Urinary bladder (tissue), 4 donors: ENCODE measurements around the gene PIGT. TPM values are rescaled to one million over a fixed set of nuclear protein-coding genes. Genes with fewer than 3 reads are reported as not detected.

ENCODE experiments used
- DNase-seq: peaks from one replicate; pipeline ENCODE4 v3.0.0-alpha.2; 2015; ENCODE audit errors: extremely low spot score
- H3K27ac ChIP-seq: one replicate; pipeline ENCODE4 v1.5.1; 2013; ENCODE audit warnings: low read depth, mild to moderate bottlenecking, moderate library complexity
- H3K36me3 ChIP-seq: one replicate; pipeline ENCODE4 v1.6.1; 2013; ENCODE audit warnings: mild to moderate bottlenecking, moderate library complexity; ENCODE audit not compliant: insufficient read depth
- H3K4me1 ChIP-seq: one replicate; pipeline ENCODE4 v1.6.1; 2013; ENCODE audit warnings: mild to moderate bottlenecking, moderate library complexity; ENCODE audit not compliant: insufficient read depth
- H3K4me3 ChIP-seq: one replicate; pipeline ENCODE4 v1.5.1; 2013; ENCODE audit warnings: low read depth, low read length
- WGBS: extraction: QIAGEN DNeasy Blood & Tissue Kit; methylation state at CpG from one replicate; pipeline ENCODE4 v1.1.7; 2013; 5-methylcytosine and 5-hydroxymethylcytosine counted together
- polyA plus RNA-seq: library from polyadenylated mRNA; stranded (reverse); fragments of 200-250 nt; gene quantifications from one replicate; pipeline ENCODE4 v1.2.3, GENCODE V29; 2013
- total RNA-seq: library from RNA; depleted of rRNA; stranded (reverse); fragments of >200 nt; gene quantifications from one replicate; pipeline ENCODE4 v1.2.3, GENCODE V29; 2014
- donor health status: healthy with polysubstance abuse.
- donor health status: healthy.

Gene PIGT
- total and polyA plus RNA-seq, 2 donors = 30.5 to 121 TPM

GRCh38 chr20:45450097-45450818, 34.3 kb downstream of the PIGT start:
- WGBS = 47% methylated on average over 5 of the region's 5 CpGs
- no peak overlapping the region for H3K4me3 ChIP-seq
- H3K27ac ChIP-seq = peak overlapping the region; percentile 64
- no peak for DNase-seq
- H3K36me3 ChIP-seq = no peaks in the 10 kb centered on the region
- H3K4me1 ChIP-seq = no peaks in the 10 kb centered on the region

- DNase-seq = no peak
- Histone ChIP-seq H3K27ac (no peak overlapping the region), H3K4me1 (no peaks in the 10 kb centered on the region), H3K36me3 (no peaks in the 10 kb centered on the region), H3K4me3 (no peak overlapping the region)
- 75% methylated on average over 4 of the region's 4 CpGs for WGBS
Measured at GRCh38 chr20:45452238-45452637, 36.3 kb downstream of the PIGT start.

- Histone ChIP-seq H3K4me1 (no peaks in the 10 kb centered on the region), H3K27ac (no peak overlapping the region), H3K36me3 (no peaks in the 10 kb centered on the region), H3K4me3 (no peak overlapping the region)
- no peak for DNase-seq
- WGBS = 75% methylated on average over 4 of the region's 4 CpGs
Measured at GRCh38 chr20:45452772-45453691, 37.1 kb downstream of the PIGT start.

- 21% methylated on average over 6 of the region's 6 CpGs for WGBS
- H3K36me3 ChIP-seq = no peaks in the 10 kb centered on the region
- no peaks in the 10 kb centered on the region for H3K4me1 ChIP-seq
- no peak for DNase-seq
- no peak overlapping the region for H3K27ac ChIP-seq
- H3K4me3 ChIP-seq = no peak overlapping the region
Measured at GRCh38 chr20:45456632-45457031, 40.7 kb downstream of the PIGT start.

- no peak overlapping the region for H3K27ac ChIP-seq
- H3K4me3 ChIP-seq = no peak overlapping the region
- no peaks in the 10 kb centered on the region for H3K36me3 ChIP-seq
- 63% methylated on average over 5 of the region's 5 CpGs for WGBS
- no peaks in the 10 kb centered on the region for H3K4me1 ChIP-seq
- DNase-seq = no peak
Measured at GRCh38 chr20:45459606-45460005, 43.7 kb downstream of the PIGT start.

- Histone ChIP-seq H3K27ac (no peak overlapping the region), H3K36me3 (no peaks in the 10 kb centered on the region), H3K4me3 (no peak overlapping the region), H3K4me1 (no peaks in the 10 kb centered on the region)
- DNase-seq = no peak
- WGBS = 91% methylated on average over 1 of the region's 1 CpG
Measured at GRCh38 chr20:45461225-45461624, 45.3 kb downstream of the PIGT start.

GRCh38 chr20:45462711-45463509, 47.0 kb downstream of the PIGT start:
- 87% methylated on average over 6 of the region's 6 CpGs for WGBS
- Histone ChIP-seq H3K36me3 (no peaks in the 10 kb centered on the region), H3K4me1 (no peaks in the 10 kb centered on the region), H3K27ac (no peak overlapping the region), H3K4me3 (no peak overlapping the region)
- DNase-seq = no peak

GRCh38 chr20:45463709-45464108, 47.8 kb downstream of the PIGT start:
- Histone ChIP-seq H3K4me3 (no peak overlapping the region), H3K36me3 (no peaks in the 10 kb centered on the region), H3K4me1 (no peaks in the 10 kb centered on the region), H3K27ac (no peak overlapping the region)
- DNase-seq = no peak
- 73% methylated on average over 4 of the region's 4 CpGs for WGBS

GRCh38 chr20:45465491-45466266, 49.7 kb downstream of the PIGT start:
- Histone ChIP-seq H3K27ac (no peak overlapping the region), H3K4me3 (no peak overlapping the region), H3K36me3 (no peaks in the 10 kb centered on the region), H3K4me1 (no peaks in the 10 kb centered on the region)
- 47% methylated on average over 1 of the region's 1 CpG for WGBS
- DNase-seq = no peak

- no peak overlapping the region for H3K4me3 ChIP-seq
- WGBS = 89% methylated on average over 6 of the region's 6 CpGs
- H3K27ac ChIP-seq = no peak overlapping the region
- H3K36me3 ChIP-seq = no peaks in the 10 kb centered on the region
- no peak for DNase-seq
- no peaks in the 10 kb centered on the region for H3K4me1 ChIP-seq
Measured at GRCh38 chr20:45467172-45467571, 51.2 kb downstream of the PIGT start.

GRCh38 chr20:45467861-45468260, 51.9 kb downstream of the PIGT start:
- Histone ChIP-seq H3K36me3 (no peaks in the 10 kb centered on the region), H3K27ac (no peak overlapping the region), H3K4me1 (no peaks in the 10 kb centered on the region), H3K4me3 (no peak overlapping the region)
- 53% methylated on average over 3 of the region's 3 CpGs for WGBS
- DNase-seq = no peak

- no peak for DNase-seq
- H3K36me3 ChIP-seq = no peaks in the 10 kb centered on the region
- peak within 1 kb of the TSS; percentile 52 for H3K4me3 ChIP-seq
- H3K4me1 ChIP-seq = no peaks in the 10 kb centered on the region
- H3K27ac ChIP-seq = peak within 1 kb of the TSS; percentile 58
- 9% methylated on average over 54 of the region's 54 CpGs for WGBS
Measured at GRCh38 chr20:45469336-45470261, 53.7 kb downstream of the PIGT start, which contains the start of gene WFDC2. TSS of gene WFDC2 (plus strand) at chr20:45469753. CDS start at chr20:45469782, 29 bp downstream.
